Limb (tissue), 2 donors: ENCODE data around the gene PPME1.

Experiments used
- DNase-seq, 2 donors: peaks; one replicate each; pipeline ENCODE4 v3.0.0-alpha.2; 2016; ENCODE audit errors: extremely low spot score in 2 of 2

The PPME1 gene

GRCh38 chr11:74157169-74157568 lies 13.9 kb upstream of the PPME1 start:
- no peak for DNase-seq

- no peak for DNase-seq
These were observed 11.4 kb upstream of the PPME1 start for GRCh38 chr11:74159642-74160041.

- no peak for DNase-seq
These were observed 8.2 kb upstream of the PPME1 start for GRCh38 chr11:74162681-74163467.

DNA sequence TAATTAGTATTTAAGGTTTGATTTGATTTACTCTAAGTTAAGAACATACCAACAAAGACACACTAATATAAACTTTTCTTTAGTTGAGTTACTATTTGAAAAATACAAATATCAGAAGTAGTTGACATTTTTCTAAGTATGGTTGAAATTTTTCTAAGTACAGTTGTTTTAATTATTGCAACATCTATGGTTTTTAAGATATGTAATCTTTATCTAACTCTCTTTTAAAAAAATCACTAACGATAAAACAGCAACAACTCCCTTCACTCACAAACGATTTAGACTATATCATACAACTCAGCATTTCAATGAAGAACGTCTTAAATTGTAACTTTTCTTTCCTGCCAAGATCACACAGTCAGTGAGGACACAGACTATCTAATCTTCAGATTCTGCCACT lies 2.3 kb upstream of the PPME1 start:
- DNase-seq = no peak

DNA sequence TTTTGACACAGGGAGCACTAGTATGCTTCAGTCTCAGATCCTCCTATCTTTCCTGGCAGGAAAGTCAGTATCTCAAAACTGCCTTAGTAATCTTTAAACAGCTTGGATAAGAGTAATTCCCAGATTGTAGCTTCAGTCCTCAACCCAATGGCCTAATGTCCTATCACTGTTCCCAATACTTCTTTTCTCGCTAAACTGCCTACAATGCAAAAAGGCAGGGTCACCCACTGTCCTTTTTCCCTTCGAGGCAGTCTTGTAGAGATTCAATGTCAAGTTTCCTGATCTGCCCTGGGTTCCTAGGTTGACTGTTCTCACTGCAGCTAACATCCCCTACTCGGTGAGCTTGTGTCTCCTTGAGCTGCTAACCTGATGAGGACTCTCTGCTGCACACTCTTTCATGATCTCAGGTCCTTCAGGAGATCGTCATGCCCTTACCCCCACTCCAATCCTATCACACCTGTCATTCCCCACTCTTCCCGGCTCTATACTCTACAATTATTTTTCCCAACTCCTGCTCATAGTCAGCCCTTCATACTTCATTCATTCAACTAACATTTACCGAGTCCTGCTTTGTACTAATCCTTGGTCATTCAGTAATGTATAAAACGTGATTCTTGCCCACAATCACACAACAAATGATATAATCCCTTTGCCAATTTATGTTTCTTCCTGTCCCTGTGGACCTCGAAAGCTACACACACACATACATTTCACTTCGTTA lies 1.2 kb upstream of the PPME1 start:
- DNase-seq = no peak

DNA sequence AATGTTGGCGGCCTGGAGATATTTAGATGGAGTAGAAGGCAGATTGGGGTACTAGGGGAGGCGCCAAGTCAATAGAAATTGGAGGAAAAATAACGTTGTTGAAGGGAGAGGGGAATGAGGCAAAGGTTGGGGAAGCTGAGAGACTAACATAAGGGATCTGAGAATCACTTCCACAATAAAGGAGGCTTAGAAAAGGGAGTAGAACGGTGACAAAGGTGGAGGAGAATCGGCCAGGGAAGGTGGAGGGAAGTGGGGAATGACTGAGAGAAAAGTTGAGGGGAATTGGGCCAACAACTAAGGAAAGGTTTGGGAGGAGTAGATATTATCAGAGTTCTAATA lies 510 bp downstream of the PPME1 start:
- DNase-seq = no peak

DNA sequence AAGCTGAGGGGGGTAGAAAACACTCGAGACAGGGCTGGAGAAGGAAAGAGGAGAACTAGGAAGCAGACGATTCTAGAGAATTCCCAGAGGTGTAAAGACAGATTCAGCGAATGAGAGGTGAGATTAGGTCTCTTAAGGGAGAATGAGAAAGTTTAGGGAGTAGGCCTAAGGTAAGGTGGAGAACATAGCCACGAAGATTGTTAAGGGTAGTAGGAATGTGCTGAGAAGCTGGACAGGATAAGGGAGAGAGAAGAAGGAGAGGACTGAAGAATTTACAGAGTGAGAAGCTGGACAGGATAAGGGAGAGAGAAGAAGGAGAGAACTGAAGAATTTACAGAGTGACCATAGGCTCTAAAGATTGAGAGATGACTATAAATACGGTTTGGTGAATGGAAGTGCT lies 908 bp downstream of the PPME1 start:
- no peak for DNase-seq

DNA sequence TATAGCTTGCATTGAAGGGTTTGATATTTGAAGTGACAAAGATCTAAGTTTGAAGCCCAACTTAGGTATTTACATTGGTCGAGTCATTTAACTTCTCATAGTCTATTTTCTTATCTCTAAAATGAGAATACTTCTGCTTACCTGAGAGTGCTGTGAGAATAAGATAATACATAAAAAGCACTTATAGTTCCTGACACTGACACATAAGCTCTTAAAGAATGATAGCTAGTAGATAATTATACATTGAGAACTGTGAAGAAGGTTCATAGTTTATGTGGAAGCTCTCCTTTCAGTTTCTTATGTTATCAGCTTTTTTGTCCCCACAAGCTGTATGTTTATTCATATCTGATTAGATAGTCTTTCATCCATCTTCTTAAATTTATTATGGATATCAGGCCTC lies 4.8 kb downstream of the PPME1 start:
- no peak for DNase-seq

DNA sequence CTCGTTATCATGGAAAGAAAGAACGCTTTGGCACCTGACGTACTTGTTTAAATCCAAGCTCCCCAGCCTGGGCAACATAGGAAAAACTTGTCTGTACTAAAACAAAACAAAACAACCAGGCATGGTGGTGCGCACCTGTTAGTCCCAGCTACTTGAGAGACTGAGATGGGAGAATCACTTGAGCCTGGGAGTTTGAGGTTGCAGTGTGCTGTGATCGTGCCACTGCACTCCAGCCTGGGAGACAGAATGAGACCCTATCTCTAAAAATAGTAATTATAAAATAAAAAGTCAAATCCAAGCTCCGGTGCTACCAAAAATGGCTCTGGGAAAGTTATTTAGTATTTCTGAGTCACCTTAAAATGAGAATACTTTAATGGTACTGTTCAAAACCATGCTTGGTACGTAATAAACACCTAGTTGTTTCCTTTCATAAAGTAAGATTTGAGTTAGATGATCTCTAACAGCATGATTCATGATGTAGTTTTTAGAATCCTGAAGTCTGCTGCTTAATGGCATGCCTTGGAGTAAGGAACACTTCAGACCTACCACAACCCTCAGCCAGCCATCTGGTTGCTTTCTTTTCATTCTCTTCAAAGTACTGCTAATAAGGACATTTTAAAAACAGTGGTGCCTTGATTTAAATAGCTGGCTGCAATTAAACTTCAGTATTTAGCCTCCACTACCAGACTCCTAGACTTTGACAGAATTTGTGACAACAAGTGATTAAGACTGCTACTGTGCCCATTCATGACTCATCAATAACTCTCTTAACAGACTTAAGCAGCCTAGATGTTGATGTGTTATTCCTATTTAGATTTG lies 8.4 kb downstream of the PPME1 start:
- no peak for DNase-seq

DNA sequence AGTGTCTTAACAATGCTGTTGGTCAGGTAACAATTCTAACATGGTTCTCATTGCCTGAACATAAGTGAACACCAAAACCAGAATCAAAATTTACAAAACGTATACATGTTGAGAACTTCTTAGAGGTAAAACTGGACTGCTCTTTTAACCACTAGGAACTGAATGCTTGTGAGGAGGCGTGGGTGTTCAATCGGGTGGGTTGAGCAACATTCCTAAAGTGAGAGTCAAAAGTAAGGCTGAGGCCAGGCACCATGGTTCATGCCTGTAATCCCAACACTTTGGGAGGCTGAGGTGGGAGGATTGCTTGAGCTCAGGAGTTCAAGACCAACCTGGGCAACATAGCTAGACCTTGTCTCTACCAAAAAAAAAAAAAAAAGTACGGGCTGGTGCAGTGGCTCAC lies 11.5 kb downstream of the PPME1 start:
- no peak for DNase-seq

DNA sequence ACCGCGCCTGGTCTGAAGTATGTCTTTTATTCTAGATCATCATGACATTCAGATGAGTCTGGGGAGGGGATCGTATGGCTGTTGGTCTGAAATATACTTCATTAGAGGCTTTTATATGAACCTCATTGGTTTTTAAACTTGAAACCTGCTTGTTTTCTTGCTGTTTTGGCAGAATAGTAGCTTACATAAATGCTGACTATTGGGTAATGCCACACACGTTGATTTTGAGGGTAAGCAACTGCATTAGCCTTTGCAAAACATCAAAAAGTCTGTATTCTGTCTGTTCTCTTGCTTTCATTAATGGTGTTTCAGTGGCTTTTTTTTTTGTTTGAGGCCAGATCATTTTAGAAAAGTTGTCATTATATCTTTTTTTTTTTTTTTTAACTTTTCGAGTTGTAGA lies 14.2 kb downstream of the PPME1 start:
- no peak for DNase-seq

DNA sequence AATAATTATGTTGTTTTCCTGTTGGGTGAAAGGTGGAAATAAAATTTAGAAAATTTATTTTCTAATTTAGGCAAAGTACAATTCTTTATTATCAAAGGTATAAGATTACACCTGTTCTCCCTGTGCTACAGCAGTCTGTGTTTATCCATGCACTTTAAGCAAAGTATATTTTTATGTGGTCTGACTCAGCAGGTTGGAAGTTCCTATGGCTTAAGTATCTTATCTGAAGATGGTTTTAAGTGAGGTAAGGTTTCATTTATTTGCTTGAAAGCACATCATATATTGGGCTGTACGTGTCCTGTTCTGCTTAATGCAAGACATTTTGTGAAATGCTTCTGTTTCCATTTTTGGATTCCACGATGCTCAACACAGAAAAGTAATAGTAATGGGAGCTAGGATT lies 14.6 kb downstream of the PPME1 start:
- no peak for DNase-seq

GRCh38 chr11:74195828-74196227 lies 24.7 kb downstream of the PPME1 start:
- no peak for DNase-seq

DNA sequence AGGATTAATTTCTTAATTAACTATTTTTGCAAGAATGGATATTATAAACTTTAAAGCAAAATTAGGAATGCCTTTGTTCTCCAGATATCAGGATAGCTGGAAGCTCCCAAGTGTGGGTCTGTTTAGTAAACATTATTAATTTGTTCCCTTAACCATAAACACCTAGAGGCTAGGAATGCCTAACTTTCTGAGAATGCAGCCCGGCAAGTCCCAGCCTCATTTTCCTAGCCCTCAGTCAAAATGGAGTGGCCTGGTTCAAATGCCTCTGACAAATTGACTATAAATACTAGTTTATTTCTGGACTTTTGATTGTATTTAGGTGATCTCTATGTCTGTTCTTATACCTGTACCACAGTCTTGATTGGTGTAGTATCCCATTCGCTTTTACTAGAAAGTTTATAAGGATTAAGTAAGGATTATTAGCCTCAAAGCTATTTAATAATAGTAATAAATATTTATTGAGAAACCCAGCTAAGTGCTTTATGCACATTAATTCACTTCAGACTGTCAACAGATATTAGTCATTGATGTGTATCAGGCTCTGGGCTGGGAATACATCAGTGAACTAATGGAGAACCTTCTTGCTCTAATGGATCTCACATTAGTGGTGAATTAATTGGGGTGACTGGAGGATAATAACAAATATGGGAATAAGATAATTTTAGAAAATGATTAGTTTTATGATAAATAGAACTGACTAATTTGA lies 25.8 kb downstream of the PPME1 start:
- DNase-seq = no peak

- no peak for DNase-seq
These were observed 32.9 kb downstream of the PPME1 start for GRCh38 chr11:74203966-74204365.

DNA sequence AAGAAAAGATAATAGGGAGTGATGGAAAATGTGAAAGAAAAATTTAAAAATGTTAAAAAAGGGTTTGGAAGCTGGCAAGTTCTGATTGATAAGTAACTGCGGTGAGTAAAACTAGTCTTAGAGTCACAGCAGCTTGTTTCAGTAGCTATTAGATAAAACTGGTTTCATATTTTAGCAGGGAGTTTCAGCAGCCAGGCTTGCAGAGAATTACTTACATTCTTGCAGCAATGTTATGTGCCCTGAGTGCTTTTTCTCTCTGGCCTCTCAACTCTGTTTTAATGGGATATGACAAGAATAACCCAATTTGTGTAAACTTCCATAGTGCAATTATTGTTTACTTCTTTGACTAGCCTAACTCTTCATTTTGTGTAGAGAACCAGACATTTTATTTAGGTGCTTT lies 33.6 kb downstream of the PPME1 start:
- DNase-seq = no peak

DNA sequence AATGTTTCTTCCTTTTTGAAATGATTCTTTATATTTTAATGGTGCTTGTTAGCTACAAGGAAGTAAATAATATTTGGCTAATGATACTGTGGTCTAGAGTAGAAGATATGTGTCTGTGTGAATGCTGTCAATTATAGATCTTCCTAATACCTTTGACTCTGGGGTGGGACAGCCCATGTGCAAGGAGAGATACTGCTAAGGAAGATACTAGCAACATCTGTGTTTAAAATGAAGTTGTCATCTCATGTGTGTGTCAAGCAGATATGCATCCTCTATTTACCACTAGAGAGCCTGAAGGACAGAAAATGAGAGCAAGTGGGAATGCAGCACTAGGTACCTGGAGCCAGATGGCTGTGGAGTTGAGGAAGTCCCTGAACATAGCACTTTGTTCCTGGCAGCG lies 34.1 kb downstream of the PPME1 start:
- DNase-seq = no peak

DNA sequence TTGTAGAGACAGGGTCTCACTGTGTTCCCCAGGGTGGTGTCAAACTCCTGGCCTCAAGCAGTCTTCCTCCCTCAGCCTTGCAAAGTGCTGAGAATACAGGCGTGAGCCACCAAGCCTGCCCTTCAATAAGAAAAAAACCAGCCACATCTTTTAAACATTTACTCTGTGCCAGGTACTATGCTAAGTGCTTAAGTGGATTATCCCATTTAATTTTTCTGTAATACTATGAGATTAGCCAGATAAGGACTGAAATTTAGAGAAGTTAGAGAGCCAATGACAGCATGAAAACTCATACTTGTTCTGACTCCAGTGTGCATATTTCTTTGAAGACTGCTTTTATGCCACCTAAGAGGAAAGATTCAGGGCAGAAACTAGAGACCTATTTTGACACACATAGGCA lies 35.7 kb downstream of the PPME1 start:
- no peak for DNase-seq

DNA sequence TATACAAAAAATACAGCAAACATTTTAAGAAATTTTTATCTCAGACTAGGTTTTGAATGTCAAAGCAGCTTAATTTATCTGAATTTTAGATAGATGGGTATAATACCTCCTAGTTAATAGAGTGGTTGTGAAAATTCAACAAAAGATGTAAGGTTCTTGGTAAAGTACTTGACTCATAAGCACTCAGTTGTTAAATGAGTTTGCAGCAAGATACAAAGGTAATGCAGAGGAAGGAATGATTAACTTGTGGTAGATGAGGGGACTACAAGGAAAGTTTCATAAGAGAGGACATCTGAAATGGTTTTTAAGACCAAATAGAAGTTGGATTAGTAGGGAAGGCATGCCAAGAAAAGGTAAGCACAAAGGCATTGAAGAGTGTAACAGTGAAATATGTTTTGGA lies 37.4 kb downstream of the PPME1 start:
- no peak for DNase-seq

GRCh38 chr11:74212533-74212932 lies 41.4 kb downstream of the PPME1 start:
- no peak for DNase-seq

DNA sequence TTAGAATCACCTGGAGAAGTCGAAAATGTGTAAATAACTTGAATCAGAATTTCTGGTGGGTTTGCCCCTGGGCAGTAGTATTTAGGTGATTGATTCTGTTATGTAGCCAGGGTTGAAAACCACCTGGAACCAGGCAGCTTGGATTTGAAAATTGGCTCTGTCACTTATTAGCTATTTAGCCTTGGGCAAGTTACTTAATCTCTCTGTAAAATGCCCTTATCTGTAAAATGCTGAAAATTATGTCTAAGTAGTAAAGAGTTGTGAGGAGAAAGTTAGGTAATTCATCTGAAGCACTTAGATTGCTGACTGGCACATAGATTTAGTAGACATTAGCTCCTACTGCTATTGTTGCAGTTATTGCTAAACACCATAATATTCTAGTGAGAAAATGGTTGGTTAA lies 49.3 kb downstream of the PPME1 start:
- DNase-seq = no peak

GRCh38 chr11:74221816-74222215 lies 50.7 kb downstream of the PPME1 start:
- DNase-seq = no peak
